Kidney glomerular epithelial cell (primary cell): Measurements from ENCODE around the gene SMG6.
"Not testable (repeated sequence)": the region's sequence is repeated elsewhere in the genome, so short reads cannot be mapped to it uniquely, and the experiment has no call there.

Source experiments
- DNase-seq: peaks from one replicate; lab custom pipeline; 2025; lab: John Stamatoyannopoulos, UW

Gene SMG6

DNA sequence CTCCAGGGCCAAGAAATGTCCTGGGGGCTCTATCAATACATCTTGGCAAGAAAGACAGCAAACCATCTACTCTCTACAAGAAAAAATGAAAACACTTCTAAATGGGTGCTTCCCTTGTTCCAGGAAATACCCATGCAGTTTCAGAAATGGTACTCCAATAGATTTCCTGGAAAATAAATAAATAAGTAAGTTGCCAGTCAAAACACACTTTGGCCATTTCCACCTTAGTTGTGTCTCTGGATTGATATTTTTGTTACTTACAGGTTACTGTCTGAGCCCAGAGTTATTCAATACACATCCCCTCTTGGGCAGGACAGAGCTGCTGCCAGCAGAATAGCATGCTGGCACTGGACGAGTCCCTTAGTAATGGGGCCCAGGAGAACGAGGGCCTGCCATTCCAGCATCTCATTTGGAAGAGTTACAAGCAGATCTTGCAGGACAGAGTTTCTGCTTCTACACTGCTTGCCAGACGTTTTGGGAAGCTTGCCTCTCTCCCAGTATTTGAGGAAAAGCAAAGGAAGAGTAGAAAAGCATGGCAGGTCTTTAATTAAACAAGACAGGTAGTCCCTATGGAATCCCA, 100.5 kb downstream of the SMG6 start:
- no peak for DNase-seq

DNA sequence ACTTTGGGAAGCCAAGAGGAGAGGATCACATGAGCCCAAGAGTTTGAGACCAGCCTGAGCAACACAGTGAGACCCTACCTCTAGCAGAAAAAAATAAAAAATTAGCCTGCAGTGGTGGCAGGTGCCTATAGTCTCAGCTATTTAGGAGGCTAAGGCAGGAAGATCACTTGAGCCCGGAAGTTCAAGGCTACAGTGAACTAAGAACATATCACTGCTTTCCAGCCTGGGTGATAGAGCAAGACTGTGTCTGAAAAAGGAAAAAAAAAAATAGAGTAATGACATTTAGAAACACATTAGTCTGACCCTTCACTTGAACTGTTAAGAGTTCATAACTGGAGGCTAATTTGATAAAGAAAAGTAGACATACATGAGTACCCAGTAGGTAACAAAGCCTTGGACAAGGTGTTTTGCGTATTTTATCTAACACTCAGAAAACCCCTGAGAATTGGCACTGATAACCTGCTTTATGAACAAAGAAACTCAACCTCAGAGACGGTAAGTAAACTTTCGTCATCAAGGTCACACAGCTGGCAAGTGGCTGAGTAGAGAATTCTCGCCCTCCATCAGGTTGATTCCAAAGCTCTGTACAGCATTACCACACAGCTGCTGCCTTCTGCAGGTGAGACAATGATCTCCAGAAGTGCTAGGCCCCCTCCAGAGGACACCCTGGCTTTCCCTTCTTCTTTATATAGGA, 101.1 kb downstream of the SMG6 start:
- DNase-seq = no peak

DNA sequence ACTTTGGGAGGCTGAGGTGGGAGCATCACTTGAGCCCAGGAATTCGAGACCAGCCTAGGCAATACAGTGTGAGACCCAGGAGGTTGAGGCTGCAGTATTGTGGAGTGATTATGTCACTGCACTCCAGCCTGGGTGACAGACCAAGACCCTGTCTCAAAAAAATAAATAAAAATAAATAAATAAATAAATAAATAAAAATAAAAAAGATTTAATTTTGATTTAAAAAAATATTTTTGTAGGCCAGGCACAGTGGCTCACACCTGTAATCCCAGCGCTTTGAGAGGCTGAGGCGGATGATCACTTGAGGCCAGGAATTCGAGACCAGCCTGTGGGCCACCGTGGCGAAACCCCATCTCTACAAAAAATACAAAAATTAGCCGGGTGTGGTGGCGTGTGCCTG, 104.2 kb downstream of the SMG6 start:
- DNase-seq = not testable (repeated sequence)

GRCh38 chr17:2198927-2199326, 104.7 kb downstream of the SMG6 start:
- DNase-seq = no peak

- DNase-seq = peak; percentile 9
Observed at GRCh38 chr17:2197271-2197670, 106.3 kb downstream of the SMG6 start.

DNA sequence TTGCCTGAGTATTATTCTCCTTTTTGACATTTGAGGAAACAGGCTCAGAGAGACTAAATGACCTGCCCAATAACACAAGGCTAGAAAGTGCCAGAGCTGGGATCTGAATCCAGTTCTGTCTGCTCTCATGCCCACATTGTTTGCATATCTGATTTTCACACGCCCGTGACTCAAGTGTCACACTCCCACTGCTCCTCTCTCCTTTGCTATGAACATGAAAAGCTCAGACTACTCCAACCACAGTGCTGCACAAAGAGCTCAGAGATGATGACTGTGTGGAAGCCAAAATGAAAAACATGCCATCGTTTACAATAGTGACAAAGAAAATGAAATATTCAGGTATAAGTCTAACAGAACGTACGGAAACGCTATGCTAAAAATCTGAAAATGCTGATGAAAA, 107.9 kb downstream of the SMG6 start:
- DNase-seq = peak; percentile 61

DNA sequence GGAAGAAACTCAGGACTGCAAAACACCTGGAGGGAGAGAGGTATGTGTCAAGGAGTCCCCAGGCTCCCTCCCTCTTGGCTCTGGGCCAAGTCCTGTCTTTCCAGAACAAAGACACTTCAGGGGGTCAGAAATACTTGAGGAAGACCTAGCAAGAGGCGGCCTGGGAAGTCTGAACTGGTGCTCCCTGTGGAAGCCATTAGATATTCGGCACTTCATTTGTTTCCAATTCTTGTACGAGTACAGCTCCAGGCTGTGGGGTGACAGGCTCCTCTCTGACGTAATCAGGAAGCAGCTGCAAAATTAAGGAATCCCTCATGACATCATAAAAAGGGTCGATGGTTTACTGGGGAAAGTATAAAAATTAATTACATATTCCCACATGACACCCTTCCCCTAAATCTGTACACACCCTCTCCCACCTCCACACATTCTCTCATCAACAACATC, 108.7 kb downstream of the SMG6 start:
- no peak for DNase-seq

GRCh38 chr17:2192367-2193057, 111.1 kb downstream of the SMG6 start:
- DNase-seq = peak; percentile 94

DNA sequence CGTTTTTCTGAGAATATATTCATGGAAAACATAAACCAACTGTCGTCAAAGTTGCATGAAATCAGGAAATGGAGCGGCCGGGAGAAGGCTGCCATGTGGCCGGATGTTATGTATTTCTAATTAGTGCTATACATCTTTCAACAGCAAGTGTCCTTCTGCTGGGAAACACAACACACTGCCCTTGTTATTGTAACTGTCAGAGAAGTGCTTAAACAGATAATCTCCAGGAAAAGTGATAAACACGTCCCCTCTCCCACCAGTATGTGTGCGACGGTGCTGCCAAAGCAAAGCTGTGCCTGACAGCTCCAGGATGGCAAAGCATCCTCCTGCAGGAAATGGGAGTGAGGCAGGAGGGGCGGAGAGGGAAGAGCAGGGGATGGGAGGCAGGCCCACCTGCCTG, 111.8 kb downstream of the SMG6 start:
- no peak for DNase-seq

DNA sequence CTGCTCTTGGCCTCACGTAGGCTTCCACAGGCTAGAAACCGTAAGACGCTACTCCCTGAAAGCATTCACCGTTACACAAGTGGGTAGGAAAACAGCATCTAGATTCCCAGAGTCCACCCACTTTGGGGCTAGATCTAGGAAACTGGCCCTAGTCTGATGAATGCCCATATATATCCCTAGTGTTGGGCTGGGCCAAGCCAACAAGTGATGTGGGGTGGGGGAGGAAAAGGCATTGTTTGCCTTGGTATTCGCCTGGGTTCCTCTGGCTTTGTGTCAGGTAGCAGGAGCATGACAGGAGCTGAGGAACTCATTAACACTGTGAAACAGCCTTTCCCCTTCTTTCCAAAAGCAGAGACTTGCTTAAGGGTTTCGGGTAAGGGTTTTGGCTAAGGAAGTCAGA, 112.4 kb downstream of the SMG6 start:
- DNase-seq = no peak

GRCh38 chr17:2190014-2190413, 113.6 kb downstream of the SMG6 start:
- DNase-seq = no peak

DNA sequence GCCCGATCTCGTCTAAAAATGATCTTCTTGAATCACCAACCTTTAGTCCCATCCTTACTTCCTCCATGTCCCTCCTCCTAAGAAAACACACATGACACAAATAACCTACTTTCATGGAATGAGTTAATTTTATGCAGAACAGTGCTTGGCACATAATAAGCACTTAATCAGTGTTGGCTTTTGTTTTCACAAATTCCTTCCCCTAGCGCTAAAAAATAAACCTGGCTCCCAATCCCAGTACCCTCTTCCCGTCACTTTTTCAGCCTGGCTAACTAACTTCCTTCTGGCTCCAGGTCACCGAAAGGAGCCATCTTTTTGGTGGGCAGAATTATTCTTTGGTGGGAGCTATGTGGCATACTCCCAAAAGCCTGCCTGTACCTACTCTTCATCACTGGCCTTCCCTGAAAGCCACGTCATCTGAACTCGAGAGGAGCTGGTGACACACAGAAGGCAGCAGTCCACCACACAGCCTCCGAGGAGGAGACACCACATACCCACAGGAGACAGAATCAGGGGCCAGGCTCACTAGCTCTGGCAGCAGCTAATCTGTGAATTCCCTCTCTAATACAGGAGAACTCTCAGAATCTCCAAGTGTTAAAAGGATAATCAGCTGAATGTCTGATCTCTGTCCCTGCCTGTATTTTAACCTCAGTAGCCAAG, 114.5 kb downstream of the SMG6 start:
- no peak for DNase-seq

DNA sequence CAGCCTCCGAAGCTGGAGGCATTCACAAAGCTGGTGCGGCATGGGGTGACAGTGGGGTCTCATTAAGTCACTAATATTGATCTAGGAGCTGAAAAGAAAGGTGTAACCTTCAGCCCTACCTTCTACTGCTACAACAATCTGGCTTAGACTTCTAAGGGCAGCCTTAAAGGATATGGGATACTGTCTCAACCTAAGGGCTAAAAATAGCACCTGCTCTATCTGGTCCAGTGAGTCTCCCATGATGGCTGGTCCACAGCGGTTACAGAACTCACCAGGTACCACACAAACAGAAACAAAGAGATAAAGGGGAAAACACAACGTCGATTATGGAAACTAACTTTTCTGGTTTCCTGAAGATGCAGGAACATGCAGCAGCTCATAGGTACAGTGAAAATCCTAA, 115.8 kb downstream of the SMG6 start:
- no peak for DNase-seq

DNA sequence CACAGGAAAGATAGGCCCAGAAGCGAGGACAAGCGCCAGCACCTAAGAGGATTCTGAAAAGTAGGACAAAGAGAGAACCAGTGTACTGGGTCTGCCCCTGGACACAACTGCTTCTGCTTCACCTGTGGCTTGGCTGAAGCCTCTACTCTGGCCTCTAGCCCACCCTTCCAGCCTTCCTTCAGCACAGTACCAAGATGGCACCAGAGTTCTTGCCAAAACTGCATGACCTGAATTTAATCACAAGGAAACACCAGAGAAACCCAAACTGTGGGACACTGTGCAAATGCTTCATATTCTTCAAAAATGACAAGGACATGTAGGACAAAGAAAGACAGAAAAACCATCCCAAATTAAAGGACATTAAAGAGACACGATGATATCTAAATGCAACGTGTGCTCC, 116.6 kb downstream of the SMG6 start:
- no peak for DNase-seq

DNA sequence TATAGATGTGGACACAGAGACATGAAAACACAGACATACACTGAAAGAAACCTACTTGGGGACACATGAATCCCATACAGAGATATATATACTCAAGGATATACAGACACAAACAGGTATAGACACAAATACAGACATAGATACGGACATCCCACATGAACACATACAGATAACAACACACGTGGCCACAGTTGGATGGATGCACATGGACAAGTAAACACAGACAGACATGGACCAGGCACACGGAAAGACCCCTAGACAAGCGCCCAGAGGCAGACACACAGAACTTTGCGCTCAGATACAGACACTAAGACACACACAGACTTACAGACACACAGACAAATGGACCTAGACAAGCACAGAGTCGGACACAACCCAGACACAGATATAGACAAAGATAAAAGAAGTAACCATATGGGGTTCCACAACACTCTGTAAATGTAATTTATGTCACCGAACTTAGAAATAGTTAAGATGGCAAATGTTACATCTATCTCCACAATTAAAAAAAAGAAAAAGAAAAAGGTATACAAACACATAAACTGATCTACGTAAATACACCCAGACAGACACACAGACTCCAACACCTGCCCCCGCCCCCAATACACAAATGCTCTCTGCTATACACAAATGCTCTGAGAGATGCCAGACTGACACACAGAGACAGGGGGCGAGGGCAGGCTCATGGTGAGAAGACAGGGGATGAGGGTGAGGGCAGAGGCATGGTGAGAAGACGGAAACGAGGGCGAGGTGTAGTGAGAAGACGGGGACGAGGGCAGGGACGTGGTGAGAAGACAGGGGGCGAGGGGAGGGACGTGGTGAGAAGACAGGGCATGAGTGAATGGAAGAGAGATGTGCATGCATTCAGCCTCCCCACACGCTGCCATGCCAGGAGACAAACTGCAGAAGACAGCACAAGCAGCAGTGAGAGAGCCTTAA, 118.3 kb downstream of the SMG6 start:
- DNase-seq = no peak

DNA sequence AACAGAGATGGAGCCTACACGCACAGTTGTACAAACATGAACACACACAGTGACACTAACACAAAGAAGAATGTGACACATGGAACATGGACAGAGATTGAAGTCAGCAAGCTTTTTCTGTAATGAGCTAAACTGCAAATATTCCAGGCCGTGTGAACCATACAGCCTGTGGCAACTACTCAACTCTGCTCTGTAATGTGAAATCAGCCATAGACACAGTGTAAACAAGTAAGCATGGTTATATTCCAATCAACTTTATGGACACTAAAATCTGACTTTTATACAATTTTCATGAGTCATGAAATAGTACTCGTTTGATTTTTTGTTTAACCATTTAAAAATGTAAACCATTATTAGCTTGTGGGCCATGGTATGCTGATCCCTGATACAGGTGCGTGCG, 120.2 kb downstream of the SMG6 start:
- no peak for DNase-seq

DNA sequence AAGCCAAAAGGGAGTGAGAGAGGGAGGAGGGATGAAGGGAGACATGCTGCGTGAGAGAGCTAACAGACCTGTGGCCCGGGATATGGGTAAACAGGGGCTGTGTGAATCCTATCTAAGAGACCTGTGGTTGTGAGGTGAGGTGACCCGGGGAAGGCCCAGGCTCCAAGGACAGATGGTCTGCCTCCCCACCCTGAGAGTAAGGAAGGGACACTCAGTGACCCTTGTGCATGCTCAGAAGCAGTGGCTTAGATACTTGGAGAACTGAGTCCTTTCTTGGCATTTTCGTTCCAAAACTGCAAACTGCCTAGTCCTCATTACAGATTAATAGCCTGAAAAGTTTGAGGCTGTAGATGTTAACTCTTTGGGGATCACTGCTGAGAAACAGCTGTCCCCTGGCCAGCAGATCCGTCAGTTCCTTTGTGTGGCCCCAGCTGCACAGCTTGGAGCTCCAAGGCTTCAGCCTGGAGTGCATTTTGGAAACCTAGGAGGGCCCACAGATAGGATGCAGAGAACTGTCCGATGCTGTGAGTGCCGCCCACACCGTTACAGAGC, 121.6 kb downstream of the SMG6 start:
- DNase-seq = no peak

DNA sequence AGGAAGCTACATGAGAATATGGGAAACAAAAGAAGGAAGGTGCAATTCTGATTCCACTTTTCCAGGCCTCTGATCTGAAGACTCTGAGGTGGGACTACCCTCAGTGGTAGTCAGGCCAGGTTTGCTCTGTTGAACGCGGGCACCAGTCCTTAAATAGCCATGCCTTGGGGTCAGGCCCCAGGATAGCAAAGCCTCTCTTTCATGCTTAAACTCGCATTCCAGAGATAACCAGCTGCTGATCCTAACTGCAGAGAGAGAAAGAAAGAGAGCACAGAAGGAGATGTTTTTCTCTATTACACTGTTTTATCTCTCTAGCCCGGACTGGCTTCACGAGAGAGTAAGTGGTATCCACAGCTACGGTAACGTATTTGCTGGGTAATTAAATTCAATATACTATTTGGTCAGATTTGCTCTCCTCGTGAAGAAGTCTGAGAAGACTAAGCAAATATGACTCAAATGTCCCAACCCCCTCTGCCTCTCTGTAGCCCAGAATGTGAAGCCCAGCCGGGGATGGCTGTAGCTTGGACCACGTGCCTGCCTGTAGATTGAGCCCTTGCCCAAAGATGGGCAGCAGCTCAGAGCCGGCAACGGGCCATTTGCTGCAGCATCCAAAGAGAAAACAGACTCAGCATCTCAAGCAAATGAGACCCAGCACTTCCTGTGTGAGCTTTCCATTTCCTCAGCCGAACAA, 122.2 kb downstream of the SMG6 start:
- peak; percentile 66 for DNase-seq

- DNase-seq = no peak
Observed at GRCh38 chr17:2180768-2181167, 122.8 kb downstream of the SMG6 start.

- DNase-seq = peak; percentile 17
Observed at GRCh38 chr17:2179615-2180295, 123.8 kb downstream of the SMG6 start.
